Stimulated activated CD8-positive, alpha-beta memory T cell treated with anti-CD3 and anti-CD28 coated beads, Interleukin-15, amount 100 ng/mL, for 1 hour (primary cell): ENCODE data around the gene BHLHE23.

Experiments used
- DNase-seq: peaks from one replicate; pipeline ENCODE4 v3.0.0-alpha.2; 2020; ENCODE audit warnings: low read depth

The BHLHE23 gene

DNA sequence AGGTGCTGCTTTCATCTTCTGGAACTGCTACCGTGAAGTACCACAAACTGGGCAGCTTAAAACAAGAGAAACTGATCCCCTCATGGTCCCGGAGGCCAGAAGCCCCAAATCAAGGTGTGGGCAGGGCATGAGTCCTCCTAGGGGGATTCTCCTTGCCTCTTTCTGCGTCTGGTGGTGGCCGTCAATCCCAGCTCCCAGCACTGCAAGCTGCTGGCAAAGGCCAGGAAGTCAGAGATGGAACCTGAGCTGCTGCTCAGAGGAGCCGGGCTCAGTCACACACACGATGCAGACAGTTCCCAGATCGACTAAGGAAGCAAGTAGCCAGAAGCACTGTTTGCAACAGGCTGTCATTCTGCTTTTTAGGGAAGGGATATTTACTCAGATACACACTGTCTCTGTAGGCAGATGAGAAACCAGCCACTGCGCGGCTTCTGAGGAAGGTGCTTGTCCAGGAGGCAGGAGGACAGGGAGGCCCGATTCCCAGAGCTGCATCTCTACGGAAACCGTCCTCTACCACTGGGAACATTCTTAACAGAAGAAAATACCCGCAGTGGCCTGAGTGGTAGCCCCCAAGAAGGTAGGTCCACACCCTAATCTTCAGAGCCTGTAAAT, 15.5 kb downstream of the BHLHE23 start:
- no peak for DNase-seq

DNA sequence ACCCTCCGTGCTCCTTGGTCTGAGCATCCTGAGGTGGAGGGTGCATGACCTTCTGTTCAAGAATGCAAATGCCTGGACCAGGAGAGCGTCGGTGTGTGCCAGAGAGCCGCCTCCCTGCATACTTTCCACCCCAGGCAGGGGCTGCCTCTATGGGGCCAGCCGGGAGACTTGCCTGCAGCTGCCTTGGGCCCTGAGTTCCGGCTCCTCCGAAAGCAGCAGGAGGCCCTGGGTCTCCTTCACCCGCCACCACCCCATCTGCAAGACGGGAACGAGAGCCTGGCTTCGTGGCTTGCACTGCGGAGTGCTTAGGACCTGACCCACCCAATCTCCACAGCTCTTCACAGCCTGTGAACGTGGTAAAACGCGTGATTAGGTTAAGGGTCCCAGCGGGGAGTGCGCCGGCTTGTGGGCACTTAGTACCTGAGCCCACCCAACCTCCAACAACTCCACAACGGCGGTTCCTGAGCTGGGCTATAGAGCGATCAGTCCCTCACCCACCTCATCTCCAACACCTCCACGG, 16.4 kb downstream of the BHLHE23 start:
- DNase-seq: no peak

DNA sequence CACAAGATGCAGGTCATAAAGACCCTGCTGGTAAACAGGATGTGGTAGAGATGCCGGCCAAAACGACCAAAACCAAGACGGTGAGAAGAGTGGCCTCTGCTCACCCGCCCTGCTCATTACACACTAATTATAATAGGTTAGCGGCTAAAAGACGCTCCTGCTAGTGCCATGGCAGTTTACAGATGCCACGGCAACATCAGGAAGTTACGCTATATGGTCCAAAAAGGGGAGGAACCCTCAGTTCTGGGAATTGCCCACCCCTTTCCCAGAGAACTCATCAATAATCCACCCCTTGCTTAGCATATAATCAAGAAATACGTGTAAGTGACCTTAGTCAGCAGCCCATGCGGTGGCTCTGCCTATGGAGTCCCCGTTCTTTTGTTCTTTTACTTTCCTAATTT, 17.6 kb downstream of the BHLHE23 start:
- no peak for DNase-seq

DNA sequence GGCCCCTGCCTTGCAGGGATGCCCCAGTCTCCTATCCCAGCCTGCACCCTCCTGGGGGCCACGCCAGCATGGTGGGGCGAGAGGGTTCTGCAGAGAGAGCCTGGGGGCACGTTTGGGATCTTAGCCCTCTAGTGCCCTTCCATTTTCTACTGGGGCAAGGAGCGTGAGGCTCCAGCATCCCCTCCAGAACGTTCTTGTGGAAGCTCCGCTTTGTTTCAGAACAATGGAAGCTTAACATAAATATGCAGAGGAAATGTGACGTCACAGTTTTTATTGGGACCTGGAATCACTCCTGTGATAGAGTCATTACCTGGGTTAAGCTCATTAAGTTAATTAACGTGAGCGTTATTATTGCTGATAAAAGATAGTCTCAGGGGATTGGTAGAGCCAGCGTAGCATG, 19.6 kb downstream of the BHLHE23 start:
- DNase-seq: no peak

DNA sequence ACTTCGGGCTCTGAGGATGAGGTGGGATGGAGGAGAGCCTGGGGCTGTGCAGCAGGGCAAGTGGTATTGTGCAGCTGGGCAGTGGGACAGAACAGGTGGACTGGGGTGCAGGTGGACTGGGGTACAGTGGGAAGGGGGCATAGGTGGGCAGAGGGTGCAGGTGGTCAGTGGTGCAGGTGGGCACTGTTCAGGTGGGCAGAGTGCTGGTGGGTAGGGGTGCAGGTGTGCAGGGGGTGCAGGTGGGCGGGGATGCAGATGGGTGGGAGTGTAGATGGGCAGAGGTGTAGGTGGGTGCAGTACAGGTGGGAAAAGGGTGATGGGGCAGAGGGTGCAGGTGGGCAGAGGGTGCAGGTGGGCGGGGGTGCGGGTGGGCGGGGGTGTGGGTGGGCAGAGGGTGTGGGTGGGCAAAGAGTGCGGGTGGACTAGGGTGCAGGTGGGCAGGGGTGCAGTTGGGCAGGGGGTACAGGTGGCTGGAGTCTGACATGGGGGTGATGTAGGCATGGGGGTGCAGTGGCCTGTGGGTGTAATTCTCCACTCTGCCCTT, 20.4 kb downstream of the BHLHE23 start:
- DNase-seq: no peak

DNA sequence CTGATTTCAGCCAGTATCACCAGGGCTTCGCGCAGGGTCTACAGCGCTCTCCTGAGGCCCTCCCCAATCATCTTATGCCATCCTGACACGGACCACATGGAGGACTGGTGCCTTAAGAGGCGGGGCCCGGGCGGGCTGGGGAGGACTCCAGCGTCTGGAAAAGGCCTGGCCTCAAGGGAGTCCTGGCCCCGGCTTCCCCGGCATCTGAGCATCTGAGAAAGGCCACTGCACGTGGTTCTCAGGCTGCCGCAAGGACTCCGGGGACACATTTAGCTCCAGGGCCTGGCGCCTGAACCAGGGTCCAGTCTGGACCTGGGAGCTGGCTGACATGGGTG, 21.4 kb downstream of the BHLHE23 start:
- DNase-seq: no peak

DNA sequence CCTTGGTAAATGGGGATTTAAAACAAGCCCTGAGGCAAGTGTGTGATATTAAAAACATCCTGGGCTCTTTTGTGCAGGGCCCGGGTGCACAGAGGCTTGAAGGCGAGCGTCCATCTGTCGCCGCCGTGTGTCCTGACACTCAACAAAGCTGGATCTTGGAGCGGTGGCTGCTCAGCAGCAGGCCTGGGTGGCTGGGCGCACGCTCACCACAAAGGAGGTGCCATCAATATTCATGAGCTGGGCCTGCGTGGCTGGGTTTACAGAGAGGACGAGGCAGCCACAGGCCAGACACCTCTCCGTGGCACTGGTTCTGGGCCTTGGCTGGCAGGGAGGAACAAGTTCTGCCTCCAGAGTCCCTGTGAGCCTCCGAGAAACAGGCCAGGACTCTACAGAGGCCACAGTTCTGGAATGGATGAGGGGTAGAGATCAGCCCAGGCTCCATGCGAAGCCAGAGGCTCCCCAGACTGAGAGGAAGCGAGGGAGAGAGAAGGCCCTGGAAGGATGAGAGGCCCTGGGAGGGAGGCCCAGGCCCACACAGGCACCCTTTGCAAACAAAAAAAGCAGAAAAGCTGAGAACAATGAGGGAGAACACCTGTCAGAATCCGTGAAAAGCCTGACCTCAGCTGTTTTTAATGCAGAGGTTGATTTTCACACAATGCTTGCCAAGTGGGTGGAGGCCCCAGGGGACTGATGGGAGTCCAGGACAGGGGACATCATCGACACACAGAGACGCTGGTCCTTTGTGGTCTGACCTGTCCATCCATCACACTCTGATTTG, 21.9 kb downstream of the BHLHE23 start:
- no peak for DNase-seq

DNA sequence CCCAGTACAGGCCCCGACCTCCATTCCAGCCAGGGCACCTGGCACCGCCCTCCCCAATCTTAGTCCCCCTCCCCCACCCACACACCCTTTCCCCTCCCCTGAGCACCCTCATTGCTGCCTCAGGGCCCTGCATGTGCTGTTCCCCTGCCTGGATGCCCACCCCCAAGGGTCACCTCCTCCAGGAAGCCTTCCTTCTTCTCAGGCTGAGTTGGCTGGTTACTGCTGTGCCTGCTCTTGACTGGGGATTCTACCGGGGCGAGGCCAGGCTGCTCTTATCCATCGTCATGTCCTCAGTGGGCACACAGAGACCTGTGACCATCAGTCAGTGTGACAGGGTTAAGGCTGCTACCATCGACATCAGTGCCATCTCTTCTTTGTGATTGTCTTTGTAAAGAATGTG, 23.6 kb downstream of the BHLHE23 start:
- DNase-seq: no peak

DNA sequence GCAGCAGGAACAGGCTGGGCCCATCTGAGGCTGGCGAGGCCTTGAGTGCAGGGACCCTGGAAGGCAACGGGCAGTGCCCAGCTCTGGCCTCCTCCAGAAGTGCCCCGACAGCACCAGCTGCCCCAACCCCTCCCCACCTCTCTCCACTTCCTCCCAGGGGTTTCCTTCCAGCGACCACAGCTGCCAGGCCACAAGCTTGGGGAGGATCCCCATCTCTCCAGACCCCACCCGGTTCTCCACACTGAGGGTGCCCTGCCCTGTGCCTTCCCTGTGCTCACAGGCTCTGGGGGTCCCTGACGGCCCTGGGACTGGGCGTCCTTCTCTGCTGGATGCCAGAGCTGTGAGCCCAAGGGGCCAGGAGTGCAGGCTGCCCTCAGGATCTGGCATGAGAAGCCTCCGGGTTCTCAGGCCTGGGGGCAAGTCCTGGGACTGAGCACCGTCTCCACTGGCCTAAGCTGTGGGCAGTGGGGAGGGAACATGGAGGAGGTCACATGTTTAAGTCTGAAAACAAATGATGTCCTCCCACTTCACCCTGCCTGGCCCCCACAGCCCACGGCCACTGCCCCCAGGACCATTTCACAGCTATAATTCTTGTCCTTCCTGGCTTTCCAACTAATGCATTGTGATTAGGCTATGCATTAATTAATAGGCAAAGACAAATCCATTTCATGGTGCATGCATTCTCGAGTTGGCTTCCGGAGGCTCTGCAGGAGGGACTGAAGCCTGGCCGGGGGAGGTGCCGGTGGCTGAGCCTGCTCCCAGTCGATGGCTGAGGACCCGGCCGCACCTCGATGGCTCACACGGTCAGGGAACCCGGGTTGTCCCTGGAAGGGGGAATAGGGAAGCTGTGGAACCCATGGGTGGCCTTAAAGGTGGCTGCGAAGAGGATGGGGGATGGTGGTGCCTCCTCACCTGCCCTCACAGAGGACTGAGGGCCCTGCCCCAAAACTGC, 24.4 kb downstream of the BHLHE23 start:
- no peak for DNase-seq

DNA sequence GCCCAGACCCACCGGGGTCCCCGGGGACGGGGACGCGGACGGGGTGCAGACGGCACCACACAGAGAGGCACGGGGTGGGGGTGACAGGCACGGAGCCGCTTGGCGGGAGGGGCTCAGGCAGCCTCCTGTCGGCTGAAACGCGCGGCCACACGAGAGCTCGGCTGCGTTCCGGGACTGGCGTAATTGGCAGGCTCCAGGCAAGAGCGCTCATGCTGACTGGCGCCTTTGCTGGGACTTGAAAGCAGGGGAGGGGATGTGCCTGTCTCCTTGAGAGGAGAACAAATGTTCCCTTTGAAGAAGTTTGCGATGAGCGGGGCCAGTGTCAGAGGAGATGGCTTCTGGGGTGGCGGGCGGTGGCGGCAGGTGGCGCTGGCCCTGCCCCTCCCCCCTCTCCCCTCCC, 25.8 kb downstream of the BHLHE23 start:
- DNase-seq: no peak

DNA sequence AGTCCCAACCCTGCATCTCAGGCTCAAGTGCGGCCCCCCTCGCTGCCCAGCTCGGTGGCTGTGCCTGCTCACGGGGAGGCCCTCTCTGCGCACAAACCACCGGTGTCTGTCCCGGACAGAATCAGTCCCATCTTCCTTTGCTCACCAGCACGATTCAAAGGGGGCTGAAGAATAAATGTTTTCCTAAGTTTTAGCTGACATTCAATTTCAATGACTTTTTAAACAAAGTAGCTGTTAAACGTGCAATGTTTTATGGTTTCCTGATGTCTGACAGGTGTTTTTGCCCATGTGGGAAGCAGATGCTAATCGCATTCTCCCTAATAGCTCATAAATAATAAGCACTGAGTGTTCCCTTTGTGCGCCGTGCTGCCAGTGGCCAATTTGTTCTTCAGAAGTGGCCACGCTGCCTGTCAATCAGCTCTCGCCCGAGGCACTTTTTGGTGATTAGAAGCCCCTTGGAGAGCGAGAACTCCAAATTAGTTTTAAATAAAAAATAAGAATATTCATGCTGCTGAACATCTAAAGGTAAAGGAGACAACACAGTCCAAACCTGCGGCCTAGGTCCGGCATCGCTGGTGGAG, 26.3 kb downstream of the BHLHE23 start:
- no peak for DNase-seq

DNA sequence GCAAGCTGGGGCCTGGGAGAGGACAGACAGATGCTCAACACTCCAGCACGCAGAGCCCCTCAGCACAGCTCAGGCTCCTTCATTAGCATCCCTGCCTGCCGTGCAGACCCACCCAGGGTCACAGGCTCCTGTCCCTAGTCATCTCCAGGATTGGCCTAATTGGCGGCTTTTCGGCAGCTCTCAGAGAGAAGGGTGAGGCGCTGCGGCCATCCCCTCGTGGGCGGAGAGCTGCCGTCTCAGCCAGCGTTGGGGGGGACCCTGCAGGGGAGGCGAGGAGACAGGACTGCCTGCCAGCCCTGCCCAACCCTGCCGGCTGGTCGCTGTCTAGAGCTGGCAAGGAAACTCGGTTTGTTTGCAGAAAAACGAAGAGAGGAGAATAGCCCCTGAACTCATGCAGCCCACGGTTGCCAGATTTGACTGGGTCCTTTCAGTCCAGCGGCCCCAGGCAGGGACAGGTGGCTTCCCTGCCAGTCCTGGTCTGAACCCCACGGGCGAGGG, 26.8 kb downstream of the BHLHE23 start:
- no peak for DNase-seq

DNA sequence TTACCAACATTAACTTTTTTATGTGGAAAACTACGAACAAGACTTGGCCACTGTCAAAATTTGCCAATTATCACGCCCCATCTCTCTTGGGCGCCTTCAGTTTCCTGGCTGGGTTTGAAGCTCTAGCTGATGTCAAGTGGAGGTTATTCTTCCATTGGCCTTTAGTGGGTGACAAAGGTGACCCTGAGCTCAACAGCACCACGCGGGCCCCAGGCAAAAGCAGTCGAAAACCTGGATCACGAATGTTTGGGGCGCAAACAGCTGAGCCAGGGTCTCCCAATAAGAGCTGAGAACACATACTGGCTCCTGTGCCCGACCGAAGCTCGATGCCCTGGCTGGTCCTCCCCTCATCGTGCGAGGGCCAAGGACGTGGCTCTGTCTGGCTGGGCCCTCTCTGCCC, 27.5 kb downstream of the BHLHE23 start:
- no peak for DNase-seq

DNA sequence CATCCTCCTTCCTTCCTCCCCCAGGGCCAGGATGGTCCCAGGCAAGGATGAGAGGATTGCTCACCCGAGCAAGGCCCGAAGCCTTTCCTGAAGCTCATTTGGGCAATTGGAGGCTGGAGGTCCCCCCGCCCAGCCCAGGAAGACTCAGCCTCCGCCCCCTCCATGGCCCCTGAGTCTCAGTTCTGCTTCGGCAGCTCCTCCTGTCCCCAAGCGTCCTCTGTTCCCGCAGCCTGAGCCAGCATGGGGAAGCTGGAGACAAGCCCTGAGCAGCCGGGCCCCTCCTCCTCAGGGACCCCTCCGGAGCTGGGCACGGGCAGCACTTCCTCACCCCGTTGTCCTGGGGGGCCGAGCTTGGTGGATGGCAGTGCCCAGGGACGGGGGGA, 28.2 kb downstream of the BHLHE23 start:
- DNase-seq: no peak

DNA sequence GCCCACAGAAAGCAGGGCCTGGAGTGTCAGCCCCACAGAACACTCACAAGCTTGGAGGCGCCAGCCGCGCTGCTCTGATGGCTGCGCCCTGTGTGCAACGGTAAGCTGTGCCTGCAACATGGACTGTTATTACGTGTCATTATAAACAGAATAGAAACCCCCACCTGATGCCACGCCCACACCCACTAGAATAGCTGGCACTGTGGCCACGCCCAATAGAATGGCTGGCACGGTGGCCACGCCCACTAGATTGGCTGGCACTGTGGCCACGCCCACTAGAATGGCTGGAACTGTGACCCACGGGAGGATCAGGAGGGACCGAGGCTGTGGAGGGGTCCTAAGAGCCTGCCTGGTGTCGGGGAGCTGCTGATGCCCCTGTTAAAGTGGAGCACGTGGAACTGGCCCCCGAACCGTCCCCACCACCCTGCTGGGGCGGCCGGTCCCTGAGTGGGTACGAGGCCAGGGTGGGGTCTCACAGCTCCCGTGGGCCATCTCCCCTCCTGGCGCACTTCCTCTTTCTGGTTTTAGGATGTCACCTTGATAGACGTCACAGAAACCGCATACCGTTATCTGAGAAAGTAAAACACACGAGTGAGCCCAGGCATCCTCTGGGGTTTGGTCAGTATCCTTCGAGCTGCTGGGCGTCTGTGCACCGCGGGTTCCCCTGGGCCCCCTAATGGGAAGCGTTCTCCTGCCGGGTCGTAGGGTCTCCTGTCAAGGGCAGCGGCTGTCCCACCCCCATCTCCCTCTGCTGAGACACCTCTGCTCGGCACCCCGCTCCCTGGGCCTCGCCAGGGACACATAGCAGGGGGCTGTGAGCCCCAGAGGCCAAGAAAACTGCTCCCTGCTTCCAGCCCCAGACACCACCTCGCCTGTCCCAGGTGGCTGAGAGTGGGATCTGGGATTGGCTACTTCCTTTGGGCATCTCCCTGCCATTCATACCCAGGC, 28.9 kb downstream of the BHLHE23 start:
- DNase-seq: peak; percentile 64

DNA sequence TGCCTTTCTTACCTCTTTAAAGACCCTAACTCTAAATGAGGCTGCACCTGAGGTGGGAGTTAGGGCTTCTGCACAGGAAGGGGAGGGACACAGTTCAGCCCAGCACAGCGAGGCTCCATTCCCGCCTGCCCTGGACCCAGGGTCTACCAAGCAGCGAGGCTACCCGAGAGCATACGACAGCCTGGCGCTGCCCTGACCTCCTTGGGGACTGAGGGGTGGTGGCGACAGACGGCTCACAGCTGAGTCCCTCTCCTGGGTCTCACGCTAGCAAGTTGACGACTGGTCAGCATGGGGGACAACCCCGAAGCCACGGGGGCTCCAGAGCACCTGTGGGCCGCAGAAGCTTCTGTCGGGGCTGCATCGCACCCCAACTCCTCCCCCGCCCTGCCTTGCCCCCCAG, 29.9 kb downstream of the BHLHE23 start:
- no peak for DNase-seq

DNA sequence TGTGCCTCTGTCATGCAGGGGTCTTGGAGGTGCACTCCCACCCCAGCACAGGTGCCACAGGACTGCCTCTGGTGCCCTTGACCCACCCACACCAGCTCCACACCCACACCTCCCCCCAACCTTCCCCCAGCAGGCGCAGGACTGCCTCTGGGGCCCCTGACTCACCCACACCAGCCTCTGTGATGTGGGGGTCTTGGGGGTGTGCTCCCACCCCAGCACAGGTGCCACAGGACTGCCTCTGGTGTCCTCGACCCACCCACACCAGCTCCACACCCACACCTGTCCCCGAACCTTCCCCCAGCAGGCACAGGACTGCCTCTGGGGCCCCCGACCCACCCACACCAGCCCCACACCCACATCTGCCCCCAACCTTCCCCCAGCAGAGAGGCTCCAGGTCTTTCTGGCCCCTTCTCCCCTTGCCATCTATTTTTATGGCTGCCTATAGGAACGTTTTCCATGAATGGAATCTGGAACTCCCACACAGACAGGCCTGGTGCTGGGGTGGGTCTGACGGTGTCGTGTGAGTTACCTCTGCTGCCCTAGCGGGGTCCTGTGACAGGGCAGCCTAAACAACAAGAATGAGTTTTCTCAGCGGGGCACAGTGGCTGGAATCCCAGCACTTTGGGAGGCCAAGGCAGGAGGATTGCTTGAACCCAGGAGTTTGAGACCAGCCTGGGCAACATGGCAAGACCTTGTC, 30.8 kb downstream of the BHLHE23 start:
- DNase-seq: no peak

DNA sequence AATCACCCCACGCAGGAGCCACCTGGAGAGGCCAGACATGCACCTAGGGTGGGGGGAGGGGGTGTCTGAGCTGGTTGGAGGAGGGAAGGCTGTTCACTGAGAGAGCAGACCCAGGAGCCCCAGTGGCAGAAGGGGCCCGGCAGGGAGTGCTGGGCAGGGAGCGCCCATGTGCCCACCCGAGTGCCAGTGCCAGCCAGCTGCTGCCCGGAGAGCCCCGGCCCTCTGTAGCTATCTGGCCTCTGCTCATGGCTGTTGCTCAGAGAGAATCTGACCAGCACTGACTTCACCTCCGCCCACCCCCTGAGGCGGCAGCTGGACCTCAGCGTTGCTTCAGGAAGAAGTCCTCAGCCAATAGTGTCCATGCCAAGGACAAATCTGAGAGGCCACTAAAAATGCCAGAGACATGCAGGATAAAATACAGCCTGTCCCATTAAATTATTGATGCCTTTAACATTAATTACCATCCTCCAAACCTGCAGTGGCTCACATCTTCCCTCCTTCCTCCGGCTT, 31.5 kb downstream of the BHLHE23 start:
- DNase-seq: no peak

DNA sequence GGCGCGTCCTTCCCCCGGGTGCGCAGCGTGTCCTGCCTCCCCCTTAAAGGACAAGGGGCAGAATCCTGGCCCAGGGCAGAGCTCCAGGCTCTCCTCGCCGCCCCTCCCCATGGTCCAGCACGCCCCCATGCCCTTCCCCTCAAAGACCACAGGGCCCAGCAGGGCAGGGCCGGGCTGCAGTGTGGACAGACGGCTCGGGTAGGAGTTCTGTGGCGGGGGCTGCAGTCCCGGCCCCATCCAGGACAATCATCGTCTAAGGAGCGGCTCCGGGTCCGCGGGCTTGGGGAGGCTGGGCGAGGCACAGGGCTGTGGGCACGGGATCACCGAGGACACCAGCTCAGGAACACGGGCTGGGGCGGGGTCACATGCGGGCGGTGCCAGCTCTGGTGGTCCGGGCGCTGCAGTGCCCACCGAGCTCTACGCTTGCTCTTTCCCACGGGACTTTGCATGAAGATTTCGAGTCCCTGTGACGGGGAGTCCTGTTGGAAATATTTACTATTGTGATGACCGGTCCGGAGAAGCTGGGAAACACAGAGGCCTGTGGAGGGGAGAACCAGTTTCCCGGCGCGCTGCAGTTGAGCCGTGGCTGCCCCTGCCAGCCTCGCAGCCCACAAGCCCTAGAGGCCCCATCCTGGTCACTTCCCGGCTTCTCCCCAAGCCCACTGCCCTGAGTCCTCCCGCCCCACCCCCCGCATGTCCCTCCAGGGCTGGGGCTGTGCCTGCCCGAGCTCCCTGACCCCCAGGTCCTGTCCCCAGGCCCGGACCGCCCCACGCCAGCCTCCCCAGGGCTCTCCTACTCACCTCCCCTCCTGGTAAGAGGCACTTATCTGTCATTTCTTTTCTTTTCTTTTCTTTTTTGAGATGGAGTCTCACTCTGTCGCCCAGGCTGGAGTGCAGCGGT, 33.7 kb downstream of the BHLHE23 start:
- DNase-seq: no peak
